ENCODE results near the gene PRKACG. TPM values are rescaled to one million over a fixed set of nuclear protein-coding genes. Genes with fewer than 3 reads are reported as not detected.

Gene PRKACG
- total RNA-seq = not detected in 2 replicates

DNA sequence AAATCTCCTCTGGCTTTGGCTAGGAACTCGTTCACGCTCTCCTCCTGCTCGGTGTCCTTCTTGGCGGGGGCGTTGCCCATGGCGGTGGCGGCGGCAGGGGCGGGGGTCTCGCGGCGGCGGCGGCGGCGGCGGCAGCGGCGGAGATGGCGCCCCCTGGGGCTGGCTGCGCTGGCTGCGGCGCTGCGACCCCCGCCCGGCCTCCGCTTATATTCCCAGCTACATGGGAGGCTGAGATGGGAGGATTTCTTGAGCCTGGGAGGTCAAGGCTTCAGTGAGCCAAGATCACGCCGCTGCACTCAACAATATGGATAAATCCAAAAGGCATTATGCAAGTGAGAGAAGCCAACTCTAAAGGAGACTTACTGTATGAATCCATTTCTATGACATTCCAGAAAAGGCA, at the start of gene PRKACG:
PRKACG (minus strand) TSS at position 101 of the 400 bp plus-strand sequence; CDS start at position 80, 21 bp downstream.

DNA sequence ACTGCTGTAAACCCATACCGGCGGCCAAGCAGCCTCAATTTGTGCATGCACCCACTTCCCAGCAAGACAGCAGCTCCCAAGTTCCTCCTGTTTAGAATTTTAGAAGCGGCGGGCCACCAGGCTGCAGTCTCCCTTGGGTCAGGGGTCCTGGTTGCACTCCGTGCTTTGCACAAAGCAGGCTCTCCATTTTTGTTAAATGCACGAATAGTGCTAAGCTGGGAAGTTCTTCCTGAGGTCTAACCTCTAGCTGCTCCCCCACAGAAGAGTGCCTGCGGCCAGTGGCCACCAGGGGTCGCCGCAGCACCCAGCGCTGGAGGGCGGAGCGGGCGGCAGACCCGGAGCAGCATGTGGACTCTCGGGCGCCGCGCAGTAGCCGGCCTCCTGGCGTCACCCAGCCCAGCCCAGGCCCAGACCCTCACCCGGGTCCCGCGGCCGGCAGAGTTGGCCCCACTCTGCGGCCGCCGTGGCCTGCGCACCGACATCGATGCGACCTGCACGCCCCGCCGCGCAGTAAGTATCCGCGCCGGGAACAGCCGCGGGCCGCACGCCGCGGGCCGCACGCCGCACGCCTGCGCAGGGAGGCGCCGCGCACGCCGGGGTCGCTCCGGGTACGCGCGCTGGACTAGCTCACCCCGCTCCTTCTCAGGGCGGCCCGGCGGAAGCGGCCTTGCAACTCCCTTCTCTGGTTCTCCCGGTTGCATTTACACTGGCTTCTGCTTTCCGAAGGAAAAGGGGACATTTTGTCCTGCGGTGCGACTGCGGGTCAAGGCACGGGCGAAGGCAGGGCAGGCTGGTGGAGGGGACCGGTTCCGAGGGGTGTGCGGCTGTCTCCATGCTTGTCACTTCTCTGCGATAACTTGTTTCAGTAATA, 21.8 kb upstream of the PRKACG start, which contains the start of gene FXN:
FXN (plus strand) TSS at position 315 of the 871 bp plus-strand sequence; CDS start at position 346, 31 bp downstream.

Other genes starting within 250 kb of the PRKACG start
- 2.5 and 3.7 TPM in 2 replicates for gene FXN, start 21.6 kb upstream of the PRKACG start, total RNA-seq
- 147 and 187 TPM in 2 replicates for gene TJP2, start 160.2 kb upstream of the PRKACG start, total RNA-seq

Data from endothelial cell of coronary artery (primary cell).